HG03469 (cell line): ENCODE results near the gene IL12RB1.
"Not testable (repeated sequence)": the region's sequence is repeated elsewhere in the genome, so short reads cannot be mapped to it uniquely, and the experiment has no call there.

Experiments used
- ATAC-seq: cut with Tn5 transposase; IDR thresholded peaks from one replicate; pipeline ENCODE4 v1.9.1; 2021; ENCODE audit warnings: mild to moderate bottlenecking, moderate library complexity, moderate number of reproducible peaks; ENCODE audit not compliant: unreplicated experiment

Gene IL12RB1

DNA sequence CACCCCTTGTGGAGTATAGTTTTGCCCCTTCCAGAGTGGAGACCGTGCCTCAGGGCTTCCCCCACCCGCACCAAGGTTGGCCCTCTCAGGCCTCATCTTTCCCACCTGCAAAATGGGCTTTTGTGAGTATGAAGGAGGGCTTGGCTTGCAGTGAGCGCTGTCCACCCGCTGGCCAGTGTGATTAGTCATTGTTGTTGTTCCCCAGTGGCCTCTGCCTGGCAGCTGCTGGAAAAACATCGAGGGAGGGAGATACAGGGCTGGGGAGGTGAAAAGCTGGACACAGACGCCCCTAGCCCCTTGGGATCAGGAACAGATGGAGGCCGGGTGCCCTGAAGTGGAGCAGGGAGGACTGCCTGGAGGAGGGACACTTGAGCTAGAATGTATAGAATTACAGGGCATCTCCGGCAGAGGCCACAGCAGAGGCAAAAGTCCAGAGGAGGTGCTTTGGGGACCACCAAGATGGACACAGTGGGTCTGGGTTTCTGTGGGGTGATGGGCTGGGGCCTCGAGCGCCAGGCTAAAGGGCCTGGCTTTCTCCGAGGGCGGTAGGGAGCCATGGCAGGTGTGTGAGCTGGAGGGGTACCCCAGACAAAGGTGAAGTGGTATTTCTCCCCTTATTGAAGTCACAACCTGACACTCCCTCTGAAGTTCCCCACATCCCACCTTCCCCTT lies 3.9 kb upstream of the IL12RB1 start:
- ATAC-seq, result no peak

GRCh38 chr19:18089726-18090125 lies 3.0 kb upstream of the IL12RB1 start:
- ATAC-seq, result no peak

DNA sequence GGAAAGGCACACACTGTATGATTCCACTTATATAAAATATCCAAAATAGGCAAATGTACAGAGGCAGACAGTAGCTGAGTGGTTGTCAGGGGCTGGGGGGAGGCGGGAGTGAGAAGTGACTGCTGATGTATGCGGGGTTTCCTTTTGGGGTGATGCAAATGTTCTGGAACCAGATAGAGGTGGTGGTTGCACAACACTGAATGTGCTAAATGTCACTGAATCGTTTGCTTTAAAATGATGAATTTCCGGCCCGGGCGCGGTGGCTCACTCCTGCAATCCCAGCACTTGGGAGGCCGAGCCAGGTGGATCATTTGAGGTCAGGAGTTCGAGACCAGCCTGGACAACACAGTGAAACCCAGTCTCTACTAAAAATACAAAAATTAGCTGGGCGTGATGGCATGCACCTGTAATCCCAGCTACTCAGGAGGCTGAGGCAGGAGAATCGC lies 2.4 kb upstream of the IL12RB1 start:
- not testable (repeated sequence) for ATAC-seq

DNA sequence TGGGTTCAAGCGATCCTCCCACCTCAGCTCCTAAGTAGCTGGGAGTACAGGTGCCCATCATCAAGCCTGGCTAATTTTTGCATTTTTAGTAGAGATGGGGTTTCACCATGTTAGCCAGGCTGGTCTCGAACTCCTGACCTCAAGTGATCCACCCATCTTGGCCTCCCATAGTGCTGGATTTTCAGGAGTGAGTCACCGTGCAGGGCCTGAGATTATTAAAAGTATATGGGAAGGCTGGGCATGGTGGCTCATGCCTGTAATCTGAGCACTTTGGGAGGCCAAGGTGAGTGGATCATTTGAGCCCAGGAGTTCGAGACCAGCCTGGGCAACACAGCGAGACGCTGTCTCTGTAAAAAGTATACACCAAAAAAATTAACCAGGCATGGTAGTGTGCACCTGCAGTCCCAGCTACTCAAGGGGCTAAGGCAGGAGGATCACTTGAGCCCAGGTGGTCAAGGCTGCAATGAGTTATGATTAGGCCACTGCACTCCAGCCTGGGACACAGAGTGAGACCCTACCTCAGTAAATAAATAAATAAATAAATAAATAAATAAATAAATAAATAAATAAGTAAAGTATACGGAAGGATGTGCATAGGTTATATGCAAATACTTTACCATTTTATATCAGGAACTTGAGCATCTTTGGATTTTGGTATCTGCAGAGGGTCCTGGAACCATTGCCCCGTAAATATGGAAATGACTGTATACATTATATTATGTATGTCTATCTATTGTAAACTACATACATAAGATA lies 854 bp downstream of the IL12RB1 start:
- no peak for ATAC-seq

DNA sequence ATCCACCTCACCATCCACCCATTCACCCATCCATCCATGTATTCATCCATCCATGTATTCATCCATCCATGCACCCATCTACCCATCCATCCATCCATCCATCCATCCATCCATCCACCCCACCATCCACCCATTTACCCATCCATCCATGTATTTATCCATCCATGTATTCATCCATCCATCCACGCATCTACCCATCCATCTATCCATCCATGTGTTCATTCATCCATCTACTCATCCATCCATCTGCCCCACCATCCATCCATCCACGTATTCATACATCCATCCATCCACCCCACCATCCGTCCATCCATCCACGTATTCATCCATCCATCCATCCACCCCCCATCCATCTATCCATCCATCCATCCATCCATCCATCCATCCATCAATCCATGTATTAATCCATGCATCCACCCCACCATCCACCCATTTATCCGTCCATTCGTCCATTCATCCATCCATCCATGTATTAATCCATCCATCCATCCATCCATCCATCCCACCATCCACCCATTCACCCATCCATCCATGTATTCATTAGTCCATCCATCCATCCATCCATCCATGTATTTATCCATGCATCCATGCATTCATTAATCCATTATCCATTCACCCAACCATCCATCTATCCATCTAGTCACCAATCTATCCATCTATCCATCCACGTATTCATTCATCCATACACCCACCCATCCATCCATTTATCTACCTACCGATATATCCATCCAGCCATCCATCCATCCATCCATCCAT lies 2.6 kb downstream of the IL12RB1 start:
- ATAC-seq, result no peak

- no peak for ATAC-seq
These were observed 12.5 kb downstream of the IL12RB1 start for GRCh38 chr19:18074192-18074591.

- ATAC-seq, result no peak
These were observed 13.5 kb downstream of the IL12RB1 start for GRCh38 chr19:18073197-18073596.

DNA sequence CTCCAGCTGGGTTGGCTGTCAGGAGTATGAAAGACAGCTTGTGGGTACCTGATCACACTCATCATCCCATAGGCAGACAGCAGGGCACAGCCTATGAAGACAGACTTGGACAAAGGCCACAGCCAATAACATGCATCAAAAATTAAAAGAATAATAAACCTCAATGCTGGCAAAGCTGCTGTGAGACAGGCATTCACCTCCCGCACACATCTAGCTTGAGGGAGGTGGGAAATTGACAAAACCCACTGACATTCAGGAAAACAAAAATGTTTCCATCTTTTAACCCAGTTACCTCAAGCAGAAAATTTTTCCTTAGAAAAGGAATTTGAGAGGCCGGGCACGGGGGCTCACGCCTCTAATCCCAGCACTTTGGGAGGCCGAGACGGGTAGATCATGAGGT lies 14.4 kb downstream of the IL12RB1 start:
- ATAC-seq, result no peak

DNA sequence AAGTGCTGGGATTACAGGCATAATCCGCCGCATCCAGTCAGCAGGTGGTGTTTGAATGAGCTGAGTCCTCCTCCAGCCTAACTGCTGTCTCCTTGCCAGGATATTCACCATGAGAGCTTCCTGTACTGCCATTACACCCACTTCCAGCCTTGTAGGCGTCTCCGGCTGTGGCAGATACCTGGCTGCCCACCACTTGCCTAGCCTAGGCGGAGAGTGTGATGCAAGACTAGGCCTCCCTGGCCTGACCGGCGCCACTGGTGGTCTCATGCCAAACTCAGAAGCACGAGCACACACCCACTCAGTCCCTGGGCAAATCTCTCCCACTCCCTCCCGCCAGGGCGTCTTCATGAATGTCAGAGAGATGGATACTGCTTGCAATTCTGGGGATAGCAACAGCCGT lies 16.6 kb downstream of the IL12RB1 start:
- no peak for ATAC-seq

GRCh38 chr19:18069383-18069782 lies 17.4 kb downstream of the IL12RB1 start:
- ATAC-seq, result no peak

- ATAC-seq, result no peak
These were observed 18.3 kb downstream of the IL12RB1 start for GRCh38 chr19:18068395-18068794.

- ATAC-seq, result no peak
These were observed 21.6 kb downstream of the IL12RB1 start for GRCh38 chr19:18065173-18065495.

DNA sequence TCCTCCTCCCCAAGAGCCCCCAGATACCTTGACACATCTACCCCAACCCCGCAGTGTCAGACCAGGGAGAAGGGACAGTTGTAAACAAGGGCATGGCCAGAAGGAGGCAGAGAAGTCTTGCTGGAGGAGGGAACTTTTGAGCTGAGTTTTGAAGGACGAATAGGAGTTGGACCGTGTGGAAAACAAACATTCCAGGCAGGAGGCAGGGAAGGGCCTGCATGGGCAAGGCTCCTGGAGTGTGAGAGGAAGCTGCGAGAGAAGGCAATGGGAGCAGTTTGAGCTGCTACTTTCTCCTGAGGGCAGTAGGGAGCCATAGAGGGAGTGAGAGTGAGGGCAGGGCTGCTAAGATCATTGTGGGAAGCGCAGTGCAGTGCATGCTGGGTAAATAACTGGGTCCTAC lies 23.3 kb downstream of the IL12RB1 start:
- no peak for ATAC-seq

GRCh38 chr19:18062028-18062427 lies 24.7 kb downstream of the IL12RB1 start:
- no peak for ATAC-seq

DNA sequence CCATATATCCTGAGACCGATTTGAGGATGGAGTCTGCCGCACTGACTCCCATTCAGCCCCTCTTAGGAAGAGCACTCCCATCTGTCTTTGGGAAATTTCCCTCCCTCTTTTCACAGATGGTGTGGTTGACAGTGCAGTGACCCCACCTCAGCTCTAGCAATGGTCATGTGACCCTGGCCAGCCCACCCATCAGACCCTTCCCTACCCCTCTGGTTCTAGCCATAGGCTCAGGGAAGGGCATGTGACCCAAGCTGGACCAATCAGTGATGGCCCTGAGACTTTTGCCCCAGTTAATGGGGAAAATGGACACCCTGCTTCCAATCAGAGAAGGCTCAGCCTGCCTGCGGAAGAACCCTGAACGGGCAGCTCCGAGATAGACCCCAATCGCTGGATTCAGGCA lies 26.3 kb downstream of the IL12RB1 start:
- ATAC-seq, result no peak

GRCh38 chr19:18059902-18060301 lies 26.8 kb downstream of the IL12RB1 start:
- no peak for ATAC-seq

- ATAC-seq, result no peak
These were observed 27.4 kb downstream of the IL12RB1 start for GRCh38 chr19:18059297-18059696.

DNA sequence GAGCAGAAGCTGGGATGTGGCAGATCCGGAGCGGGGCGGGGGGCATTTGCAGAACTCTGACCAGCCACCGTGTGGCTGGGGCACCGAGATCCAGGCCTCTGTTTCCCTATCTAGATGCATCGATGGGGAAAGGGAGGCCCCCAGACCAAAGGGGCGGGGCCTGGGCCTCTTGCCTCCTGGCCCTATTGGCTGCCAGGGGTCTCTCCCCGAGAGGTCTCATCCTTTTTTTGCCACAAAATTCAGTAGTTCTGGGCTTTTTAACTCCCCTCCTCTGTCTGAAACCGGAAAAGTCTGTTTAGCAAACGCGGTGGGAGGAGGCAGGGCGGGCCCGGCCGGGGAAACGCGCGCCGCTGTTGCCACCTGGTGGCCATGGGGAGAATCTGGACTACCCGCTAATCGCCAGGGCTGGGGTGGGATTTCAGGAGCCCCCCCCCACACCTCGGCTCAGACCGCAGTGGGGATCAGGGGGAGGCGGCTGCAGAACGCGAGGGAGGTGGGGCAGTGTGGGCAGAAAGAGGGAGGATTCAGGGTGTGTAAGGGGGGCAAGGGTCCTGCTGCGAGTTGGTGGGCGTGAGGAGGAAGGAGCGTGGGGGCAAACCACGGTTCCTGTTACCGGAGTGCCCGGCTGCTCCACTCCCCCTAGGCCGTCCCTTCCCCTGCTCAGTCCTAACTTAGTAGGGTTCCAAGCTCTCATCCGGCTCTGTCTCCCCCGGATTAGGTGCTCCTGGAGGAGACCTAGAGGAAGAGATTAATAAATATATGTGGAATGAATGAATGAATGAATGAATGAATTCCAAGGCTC lies 28.3 kb downstream of the IL12RB1 start:
- no peak for ATAC-seq

DNA sequence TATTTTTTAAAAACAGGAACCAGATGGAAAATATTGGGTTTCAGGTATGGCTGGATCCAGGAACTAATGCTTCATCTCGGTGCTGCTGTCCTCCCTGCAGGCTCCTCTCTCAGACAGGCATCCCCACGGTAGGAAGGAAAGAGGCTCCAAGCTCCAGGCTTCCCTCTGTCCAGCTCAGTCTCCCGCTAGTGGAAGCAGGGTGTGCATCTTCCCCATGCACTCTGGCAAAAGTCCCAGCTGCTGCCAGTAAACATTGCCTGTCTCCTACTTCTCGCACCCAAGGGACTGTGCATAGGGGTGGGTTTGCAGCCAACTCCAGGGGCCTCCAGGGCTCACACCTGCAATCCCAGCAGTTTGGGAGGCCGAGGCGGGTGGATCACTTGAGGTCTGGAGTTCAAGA lies 29.2 kb downstream of the IL12RB1 start:
- no peak for ATAC-seq

GRCh38 chr19:18055967-18056366 lies 30.8 kb downstream of the IL12RB1 start:
- no peak for ATAC-seq

- ATAC-seq, result no peak
These were observed 33.0 kb downstream of the IL12RB1 start for GRCh38 chr19:18053576-18054219.
